H1 (cell line): ENCODE data around the gene NEB. TPM values are rescaled to one million over a fixed set of nuclear protein-coding genes. Genes with fewer than 3 reads are reported as not detected.

Experiments
- ATF2 ChIP-seq: IDR thresholded peaks from 2 replicates; pipeline ENCODE4 v1.6.1; 2012; ENCODE audit warnings: low read length, inconsistent platforms
- POU5F1 ChIP-seq: IDR thresholded peaks from 2 replicates; pipeline ENCODE4 v1.6.1; 2011; ENCODE audit warnings: low read depth, mild to moderate bottlenecking, low read length, moderate library complexity
- RXRA ChIP-seq: IDR thresholded peaks from 2 replicates; pipeline ENCODE4 v1.6.1; 2011; ENCODE audit warnings: low read depth, mild to moderate bottlenecking, low read length, moderate library complexity; ENCODE audit not compliant: insufficient read depth
- SIRT6 ChIP-seq: IDR thresholded peaks from one replicate; pipeline ENCODE4 v1.7.1; 2012; ENCODE audit warnings: low read length, inconsistent platforms
- TCF12 ChIP-seq: IDR thresholded peaks from 2 replicates; pipeline ENCODE4 v1.6.1; 2011; ENCODE audit warnings: low read depth, mild to moderate bottlenecking, low read length
- polyA plus RNA-seq, 7 experiments: library from polyadenylated mRNA; depleted of rRNA in 3 of 7; stranded (reverse) in 5 of 7; unstranded in 2 of 7; fragments of >200 nt in 5 of 7; fragments of 200-250 nt in 2 of 7; gene quantifications; 1 replicate in 5 of 7; 2 replicates in 1 of 7; 4 replicates in 1 of 7; pipeline versions ENCODE4 v1.2.1 to v1.2.3, GENCODE V29; 2011 to 2013; ENCODE audit warnings: missing spikeins in 2 of 7, mixed read lengths in 2 of 7
- total RNA-seq: library from RNA; stranded (reverse); fragmentation: NEBNext Ultra II Directional; extraction: Animal tissue kit (Norgen Biotek cat#: 25700); gene quantifications from 2 replicates; pipeline ENCODE4 v1.2.1, GENCODE V29; 2021

Gene NEB
- total and polyA plus RNA-seq, 2 of the 8 experiments (the other 6 are each of a cell fraction or from before 2014, with no cell fraction given) = 1.4 to 2.5 TPM

DNA sequence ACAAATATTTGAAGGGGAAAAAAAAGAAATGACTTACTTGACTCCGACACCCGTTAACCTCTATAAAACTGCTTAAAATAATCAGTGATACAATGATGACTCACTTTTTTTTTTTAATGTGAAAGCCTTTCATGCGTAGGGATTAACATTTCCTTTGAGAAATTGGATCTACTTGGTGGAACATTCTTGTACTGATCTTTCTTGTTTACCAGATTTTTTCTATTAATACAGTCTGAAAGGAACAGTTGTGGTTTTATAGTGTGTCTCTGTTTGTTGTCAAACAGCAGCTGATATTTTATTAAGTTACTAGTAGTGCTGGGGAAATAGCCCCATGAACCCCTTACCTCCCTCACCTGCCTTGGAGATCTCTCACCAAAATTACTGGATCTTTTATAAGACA is 40.2 kb upstream of the NEB start (continued):
- no peak for TF ChIP-seq SIRT6
- no peak for TF ChIP-seq ATF2
- TF ChIP-seq TCF12 = no peak
- TF ChIP-seq RXRA = no peak
- TF ChIP-seq POU5F1 = no peak
